ENCODE results near the gene ANKHD1.

The ANKHD1 gene

GRCh38 chr5:140367256-140368013 is 34.2 kb upstream of the ANKHD1 start:
- in situ Hi-C loops (cut with MboI; ENCODE audit: low sequenced_read_pairs) = no loop called here

GRCh38 chr5:140371356-140372151 is 30.1 kb upstream of the ANKHD1 start:
- in situ Hi-C loops (cut with MboI; ENCODE audit: low sequenced_read_pairs) = loop anchor here (10.0 kb wide), 1 partner anchor 333 kb away; the partner anchor contains the start of gene ZMAT2

- in situ Hi-C loops (cut with MboI; ENCODE audit: low sequenced_read_pairs) = loop anchor here (10.0 kb wide), 1 partner anchor 332 kb away; the partner anchor contains the start of gene ZMAT2
Observed at GRCh38 chr5:140372971-140373487, 28.6 kb upstream of the ANKHD1 start.

GRCh38 chr5:140381351-140381750 is 20.3 kb upstream of the ANKHD1 start:
- in situ Hi-C loops (cut with MboI; ENCODE audit: low sequenced_read_pairs) = no loop called here

- in situ Hi-C loops (cut with MboI; ENCODE audit: low sequenced_read_pairs) = no loop called here
Observed at GRCh38 chr5:140381972-140382371, 19.7 kb upstream of the ANKHD1 start.

- in situ Hi-C loops (cut with MboI; ENCODE audit: low sequenced_read_pairs) = no loop called here
Observed at GRCh38 chr5:140382866-140383265, 18.8 kb upstream of the ANKHD1 start.

- in situ Hi-C loops (cut with MboI; ENCODE audit: low sequenced_read_pairs) = no loop called here
Observed at GRCh38 chr5:140383300-140383699, 18.3 kb upstream of the ANKHD1 start.

- in situ Hi-C loops (cut with MboI; ENCODE audit: low sequenced_read_pairs) = no loop called here
Observed at GRCh38 chr5:140388052-140388451, 13.6 kb upstream of the ANKHD1 start.

GRCh38 chr5:140391312-140391711 is 10.3 kb upstream of the ANKHD1 start:
- in situ Hi-C loops (cut with MboI; ENCODE audit: low sequenced_read_pairs) = no loop called here

GRCh38 chr5:140391732-140392131 is 9.9 kb upstream of the ANKHD1 start:
- in situ Hi-C loops (cut with MboI; ENCODE audit: low sequenced_read_pairs) = no loop called here

GRCh38 chr5:140393738-140394137 is 7.9 kb upstream of the ANKHD1 start:
- in situ Hi-C loops (cut with MboI; ENCODE audit: low sequenced_read_pairs) = no loop called here

GRCh38 chr5:140398379-140398811 is 3.2 kb upstream of the ANKHD1 start:
- in situ Hi-C loops (cut with MboI; ENCODE audit: low sequenced_read_pairs) = no loop called here

- in situ Hi-C loops (cut with MboI; ENCODE audit: low sequenced_read_pairs) = no loop called here
Observed at GRCh38 chr5:140399979-140400729, 1.5 kb upstream of the ANKHD1 start.

- in situ Hi-C loops (cut with MboI; ENCODE audit: low sequenced_read_pairs) = no loop called here
Observed at GRCh38 chr5:140400730-140401361, 787 bp upstream of the ANKHD1 start.

GRCh38 chr5:140402258-140403074 is 833 bp downstream of the ANKHD1 start:
- in situ Hi-C loops (cut with MboI; ENCODE audit: low sequenced_read_pairs) = no loop called here

GRCh38 chr5:140403613-140404012 is 2.0 kb downstream of the ANKHD1 start:
- in situ Hi-C loops (cut with MboI; ENCODE audit: low sequenced_read_pairs) = no loop called here

- in situ Hi-C loops (cut with MboI; ENCODE audit: low sequenced_read_pairs) = no loop called here
Observed at GRCh38 chr5:140408750-140409241, 7.2 kb downstream of the ANKHD1 start.

- in situ Hi-C loops (cut with MboI; ENCODE audit: low sequenced_read_pairs) = no loop called here
Observed at GRCh38 chr5:140413230-140413629, 11.6 kb downstream of the ANKHD1 start.

GRCh38 chr5:140417235-140417634 is 15.6 kb downstream of the ANKHD1 start:
- in situ Hi-C loops (cut with MboI; ENCODE audit: low sequenced_read_pairs) = no loop called here

Data from HL-60/S4 treated with retinoic acid at 250 ng/mL for 4 days and 3 days (cell line).